ENCODE data around the gene ELMO1.

Gene ELMO1

DNA sequence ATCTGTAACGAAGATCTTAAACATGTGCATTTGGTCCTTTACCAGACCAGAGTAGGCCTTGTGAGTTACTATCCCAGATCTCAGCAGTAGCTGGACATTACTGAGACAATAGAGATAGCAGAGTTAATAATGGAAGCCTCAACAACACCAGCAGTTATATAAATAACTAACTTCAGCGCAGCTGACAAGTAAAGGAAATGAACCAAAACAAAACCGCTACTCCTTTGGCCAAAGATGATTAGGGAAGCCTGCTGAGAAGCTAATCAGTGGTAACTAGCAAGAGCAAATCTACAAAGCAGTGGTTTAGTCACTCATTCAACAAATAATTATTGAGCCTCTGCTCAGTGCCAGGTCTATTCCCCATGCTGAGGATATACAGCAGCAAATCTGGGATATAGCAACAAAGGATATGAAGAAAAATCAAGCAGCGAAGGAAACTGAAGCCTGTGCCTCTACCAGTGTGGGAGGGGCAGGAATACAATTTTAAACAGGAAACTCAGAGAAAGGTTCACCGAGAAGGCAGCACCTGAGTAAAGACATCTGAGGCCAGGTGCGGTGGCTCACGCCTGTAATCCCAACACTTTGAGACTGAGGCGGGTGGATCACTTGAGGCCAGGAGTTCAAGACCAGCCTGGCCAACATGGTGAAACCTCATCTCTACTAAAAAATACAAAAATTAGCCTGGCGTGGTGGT lies 103.6 kb downstream of the ELMO1 start:
- no peak for DNase-seq (ENCODE audit: low read depth)

DNA sequence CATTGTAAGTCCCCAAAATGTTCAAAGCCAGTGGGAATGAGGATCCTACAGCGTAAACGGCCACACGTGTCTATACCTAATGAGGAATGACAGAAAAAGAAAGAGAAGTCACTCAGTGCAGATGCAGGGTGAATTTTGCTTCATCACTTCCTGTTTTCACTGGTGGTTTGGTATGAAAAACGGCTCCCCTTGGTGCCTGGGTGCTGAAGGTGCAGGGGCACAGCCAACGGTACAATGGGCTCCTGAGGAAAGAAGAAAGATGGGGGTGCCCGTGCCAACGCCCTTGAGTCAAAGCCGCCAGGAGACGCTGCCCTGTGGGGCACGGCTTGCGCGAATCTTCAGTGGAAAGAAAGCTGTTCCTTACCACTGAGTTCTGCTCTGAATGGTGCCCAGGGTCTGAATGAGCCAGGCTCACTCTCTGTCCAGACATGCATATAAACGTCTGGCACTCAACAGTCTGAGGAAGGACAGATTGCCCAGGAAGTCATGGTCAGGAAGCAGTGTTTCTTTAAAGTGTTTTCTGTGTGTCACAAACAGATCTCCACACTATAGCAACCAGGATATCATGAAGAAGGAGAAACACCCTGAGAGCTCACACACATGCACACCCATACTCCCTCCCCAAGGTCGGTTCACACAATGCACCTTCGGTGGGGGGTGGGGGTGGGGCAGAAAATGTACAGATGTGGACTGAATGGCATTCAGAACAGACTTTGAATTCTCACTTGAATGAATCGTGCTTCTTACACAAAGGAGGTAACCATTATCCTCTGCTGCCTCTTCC lies 105.8 kb downstream of the ELMO1 start:
- DNase-seq (ENCODE audit: low read depth) = peak; percentile 25

DNA sequence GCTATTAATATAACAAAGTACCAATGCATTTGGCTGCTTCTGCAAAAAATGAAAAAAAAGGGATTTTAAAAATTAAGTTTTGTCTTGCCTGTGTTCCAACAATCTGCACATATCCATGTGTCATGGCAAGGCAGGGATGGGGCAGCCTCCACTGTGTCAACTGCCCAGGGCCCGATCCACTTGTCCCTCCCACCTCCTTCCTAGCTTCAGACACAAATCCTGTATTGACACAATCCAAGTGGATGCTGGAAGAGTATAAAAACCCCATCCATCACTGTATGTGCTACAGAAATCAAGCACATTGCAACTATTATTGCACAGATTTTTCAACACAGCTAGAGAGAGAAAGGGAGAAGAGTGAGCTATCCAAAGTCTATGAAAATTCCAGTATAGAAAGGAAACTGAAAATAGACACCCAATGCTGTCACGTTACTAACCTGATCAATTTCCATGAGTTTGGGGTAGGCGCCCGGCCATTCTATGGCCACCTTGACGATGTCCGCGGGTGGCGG lies 106.4 kb downstream of the ELMO1 start:
- DNase-seq (ENCODE audit: low read depth) = no peak

DNA sequence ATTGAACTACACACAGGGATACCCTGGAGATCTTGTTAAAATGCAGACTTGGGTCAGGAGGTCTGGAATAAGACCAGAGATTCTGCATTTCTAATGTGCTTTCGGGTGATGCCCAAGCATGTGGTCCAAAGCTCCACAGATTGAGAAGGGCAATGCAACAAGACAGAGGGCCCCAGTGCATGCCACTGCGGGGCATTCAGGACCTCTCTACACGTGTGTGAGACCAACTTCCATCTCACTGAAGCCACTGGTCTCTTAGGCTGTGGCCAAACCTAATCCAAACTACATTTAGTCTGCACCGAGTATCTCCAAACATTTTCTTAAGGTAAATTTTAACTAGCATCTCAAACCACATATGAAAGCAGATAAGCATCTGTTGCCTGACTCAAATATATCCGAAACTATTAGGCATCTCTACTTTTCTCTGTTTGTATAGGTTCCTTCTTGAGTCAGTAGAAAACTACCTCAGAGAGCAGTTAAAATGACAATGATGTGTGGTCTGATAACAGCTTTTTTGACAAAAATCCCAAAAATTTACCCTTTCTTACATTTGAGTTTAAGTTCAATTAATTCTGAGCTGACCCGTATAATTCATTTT lies 107.5 kb downstream of the ELMO1 start:
- DNase-seq (ENCODE audit: low read depth) = no peak

DNA sequence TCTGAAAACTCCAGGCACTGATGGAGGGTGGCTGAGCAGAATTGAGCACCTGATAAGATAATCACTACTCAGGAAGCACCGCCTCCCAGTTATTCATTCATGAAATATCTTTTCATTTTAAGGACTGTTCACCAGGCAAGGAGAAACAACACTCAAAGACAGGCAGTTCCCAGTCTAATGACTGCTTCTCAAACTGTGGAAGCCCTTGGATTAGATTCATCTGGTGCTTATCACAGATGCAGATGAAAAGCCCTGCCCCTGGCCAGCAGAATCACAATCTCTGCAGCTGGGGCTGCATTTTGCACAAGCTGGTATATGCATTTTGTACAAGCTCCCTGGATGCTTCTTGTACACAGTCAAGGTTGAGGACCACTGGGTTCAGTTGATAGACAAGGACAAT lies 109.7 kb downstream of the ELMO1 start:
- DNase-seq (ENCODE audit: low read depth) = no peak

DNA sequence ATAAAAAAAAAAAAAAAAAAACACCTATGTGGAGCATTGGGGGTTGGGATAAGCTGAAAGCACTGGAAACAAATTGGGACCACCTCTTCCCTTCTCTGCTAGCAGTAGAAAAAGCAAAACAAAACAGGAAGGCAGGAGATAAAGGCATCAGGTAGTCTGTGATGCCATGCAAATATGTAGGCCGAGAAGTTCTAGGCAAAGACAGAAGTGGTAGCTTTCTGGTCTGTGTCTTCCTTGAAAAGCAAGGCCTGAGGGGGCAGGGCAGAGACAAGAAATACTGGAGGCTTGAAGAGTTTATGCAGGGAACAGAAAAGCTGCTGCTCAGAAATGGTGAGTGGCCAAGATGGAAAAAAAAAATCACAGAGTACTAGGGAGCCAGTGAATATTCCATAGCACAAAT lies 111.1 kb downstream of the ELMO1 start:
- DNase-seq (ENCODE audit: low read depth) = no peak

DNA sequence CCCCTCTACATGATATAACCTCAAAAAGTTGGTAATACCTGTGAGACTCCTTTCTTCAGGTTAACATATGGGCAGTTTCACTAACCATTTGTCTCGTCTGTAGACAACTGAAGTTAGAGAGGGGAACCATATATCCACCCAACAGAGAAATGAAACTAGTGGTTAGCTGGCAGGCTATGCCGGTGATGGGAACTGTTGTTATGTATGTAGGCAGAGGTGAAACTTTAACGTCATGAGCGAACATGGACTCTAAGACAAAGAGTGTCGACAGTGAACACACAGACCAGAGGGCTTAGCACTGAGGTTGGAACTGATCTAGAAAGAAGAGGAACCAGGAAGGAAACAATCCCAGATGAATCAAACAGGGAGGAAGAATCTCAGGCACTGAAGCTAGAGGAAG lies 112.4 kb downstream of the ELMO1 start:
- no peak for DNase-seq (ENCODE audit: low read depth)

DNA sequence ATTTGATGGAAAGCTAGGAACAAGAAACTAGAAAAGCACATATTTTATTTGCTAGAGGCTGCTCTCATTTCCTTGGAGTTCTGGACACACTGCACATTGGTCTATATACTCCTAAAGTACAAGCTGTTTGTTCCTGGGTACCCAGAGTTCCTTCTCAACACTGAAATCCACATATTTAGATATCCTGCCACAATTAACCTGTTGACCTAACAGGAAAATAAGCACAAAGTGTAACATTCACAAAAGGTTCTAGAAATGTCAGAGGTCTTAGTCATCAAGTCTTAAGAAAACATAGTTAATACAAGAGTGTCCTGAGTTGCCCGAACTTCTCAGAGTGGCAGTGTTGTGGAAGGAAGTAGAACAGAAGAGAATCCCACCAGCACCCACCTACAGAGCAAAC lies 115.6 kb downstream of the ELMO1 start:
- DNase-seq (ENCODE audit: low read depth) = no peak

DNA sequence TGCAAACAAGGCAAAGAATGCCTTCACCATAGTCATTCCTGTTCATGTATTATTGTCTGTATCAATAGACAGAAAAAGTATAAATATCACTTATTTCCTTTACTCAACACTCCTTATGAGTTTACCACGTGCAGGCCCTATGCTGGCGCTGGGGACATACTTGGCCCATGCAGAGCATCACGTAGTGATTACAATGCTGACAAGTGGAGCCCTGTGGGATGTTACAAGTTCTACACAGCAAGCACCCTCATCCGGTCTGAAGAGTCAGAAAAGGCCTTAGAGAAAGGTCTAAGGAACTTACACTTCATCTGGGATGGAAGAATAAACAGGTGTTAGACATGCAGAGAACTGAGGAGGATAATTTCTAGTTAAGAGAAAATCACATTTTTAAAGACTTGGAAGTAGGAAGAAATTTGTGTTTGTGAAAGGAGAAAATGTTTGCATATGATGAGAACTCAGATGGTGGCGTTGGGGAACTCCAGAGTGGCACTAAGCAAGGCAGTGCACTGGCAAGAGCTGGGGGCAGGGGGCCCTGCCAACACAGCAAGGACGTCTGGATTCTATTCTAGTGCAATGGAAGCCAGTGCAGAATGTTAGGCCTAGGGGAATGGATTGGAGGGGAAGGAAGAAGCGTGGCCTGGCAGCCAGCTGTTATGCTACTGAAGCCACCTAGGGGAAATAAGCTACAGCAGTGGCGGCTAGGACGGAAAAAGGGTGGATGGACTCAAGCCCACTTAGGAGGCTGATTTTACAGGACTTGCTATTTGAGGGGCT lies 116.2 kb downstream of the ELMO1 start:
- DNase-seq (ENCODE audit: low read depth) = no peak

DNA sequence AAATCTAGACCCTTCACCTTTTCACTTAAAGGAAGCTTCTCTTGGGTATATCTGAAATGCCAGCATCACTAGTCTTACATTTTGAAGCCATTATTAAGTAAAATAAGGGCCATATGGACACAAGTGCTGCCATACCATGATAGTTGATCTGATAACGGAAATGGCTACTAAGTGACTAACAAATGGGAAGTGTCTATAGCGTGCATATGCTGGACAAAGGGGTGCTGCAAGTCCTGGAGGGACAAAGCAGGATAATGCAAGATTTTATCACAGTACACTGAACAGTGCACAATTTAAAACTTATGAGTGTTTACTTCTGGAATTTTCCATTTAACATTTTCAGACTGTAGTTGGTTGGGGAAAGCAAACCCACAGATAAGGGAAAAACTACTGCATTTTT lies 117.9 kb downstream of the ELMO1 start:
- DNase-seq (ENCODE audit: low read depth) = no peak

DNA sequence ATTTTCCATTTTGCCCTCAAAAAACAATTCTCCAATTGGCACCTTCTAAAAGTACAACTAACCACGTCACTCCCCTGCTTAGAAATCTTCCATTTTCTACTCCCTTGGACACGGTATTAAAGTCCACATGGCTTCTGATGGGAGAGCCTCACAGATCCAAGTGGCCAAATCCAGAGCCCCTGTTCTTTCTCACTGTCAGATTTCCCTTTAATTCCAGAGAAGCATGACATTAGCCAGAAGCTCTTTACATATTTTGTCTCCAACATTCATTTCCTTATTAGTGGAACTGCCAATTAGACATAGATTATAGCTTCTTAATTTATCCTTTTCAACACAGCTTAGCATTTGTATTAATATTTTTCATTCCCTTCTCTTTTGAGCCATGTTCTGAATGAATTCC lies 118.7 kb downstream of the ELMO1 start:
- no peak for DNase-seq (ENCODE audit: low read depth)

DNA sequence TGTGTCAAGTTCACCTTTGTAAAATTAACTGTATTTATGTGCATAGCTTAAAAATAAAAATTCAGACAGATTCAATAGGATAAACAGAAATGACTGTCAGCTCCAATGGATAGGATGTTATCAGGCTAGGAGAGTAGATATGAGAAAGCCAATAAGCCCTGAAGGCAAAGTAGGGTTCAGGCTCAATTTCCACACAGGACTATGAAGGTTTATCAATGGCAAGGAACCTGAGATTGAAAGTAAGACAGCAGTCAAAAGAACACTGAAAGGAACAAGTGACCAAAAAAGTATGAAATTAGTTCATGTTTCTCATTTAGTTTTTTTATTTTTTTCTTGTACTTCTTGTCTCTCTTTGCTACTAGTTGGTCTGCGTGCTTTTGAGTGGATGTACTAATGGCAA lies 121.4 kb downstream of the ELMO1 start:
- DNase-seq (ENCODE audit: low read depth) = no peak

DNA sequence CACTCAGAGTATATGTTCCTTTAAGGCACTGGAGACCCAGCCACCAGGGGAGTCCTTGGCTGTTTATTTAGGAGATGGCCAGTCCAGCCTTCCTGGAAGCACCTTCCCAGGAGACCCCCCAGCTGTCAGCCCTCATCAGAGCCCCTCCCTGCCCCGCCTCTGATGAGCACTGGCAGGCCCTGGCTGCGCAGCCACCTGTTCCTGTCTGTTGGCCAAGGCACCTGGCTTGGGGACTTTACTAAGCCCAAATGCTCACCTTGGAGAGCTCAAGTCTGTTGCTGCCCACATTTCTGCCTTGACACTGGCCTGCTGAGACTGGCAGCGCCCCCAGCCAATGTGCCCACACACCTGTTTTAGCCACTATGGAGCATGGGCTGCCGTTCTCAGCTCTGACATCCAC lies 124.7 kb downstream of the ELMO1 start:
- DNase-seq (ENCODE audit: low read depth) = no peak

DNA sequence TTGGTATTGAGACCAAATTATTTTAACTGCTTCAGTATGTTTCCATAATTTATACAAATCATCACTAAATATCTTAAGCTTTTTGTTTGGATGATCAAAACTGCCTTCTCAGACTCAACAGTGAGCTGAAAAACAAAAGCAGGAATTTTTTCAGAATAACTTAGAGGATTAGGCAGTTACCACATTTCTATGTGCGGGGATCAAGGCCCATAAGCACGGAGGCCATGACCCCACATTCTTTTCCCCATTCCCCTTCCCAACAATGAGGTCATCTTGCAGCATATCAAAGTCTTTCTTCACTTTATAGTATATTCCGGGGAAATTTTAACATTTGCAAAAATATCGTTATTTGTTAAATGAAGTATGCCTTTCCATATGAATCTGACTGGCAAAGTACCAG lies 125.8 kb downstream of the ELMO1 start:
- no peak for DNase-seq (ENCODE audit: low read depth)

DNA sequence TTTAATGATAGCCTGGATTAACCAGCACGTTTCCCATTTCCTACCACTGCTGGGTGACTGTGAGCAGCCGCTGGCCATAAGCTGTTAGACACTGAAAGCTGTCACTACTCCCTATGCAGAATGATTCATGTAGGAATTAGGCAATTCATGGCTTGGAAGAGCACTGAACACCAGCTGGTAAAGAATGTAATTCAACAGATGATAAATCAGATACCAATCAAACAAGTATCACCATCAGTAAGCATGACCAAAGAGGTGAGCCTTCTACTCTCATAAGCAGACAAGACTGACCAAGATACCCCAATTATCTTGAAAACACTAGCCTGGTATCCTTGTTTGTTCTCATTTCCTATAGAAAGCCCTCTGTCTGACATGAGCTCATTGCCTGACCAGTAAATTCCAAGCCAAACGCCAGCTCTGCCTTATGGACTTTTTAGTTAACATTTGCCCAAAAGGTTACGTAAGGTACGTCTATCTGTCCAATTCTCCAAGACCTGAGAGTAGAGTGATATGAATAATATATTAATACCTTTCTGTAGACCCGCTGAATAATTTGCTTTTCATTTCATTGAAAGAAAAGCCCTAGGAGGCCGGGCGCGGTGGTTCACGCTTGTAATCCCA lies 127.7 kb downstream of the ELMO1 start:
- DNase-seq (ENCODE audit: low read depth) = no peak

DNA sequence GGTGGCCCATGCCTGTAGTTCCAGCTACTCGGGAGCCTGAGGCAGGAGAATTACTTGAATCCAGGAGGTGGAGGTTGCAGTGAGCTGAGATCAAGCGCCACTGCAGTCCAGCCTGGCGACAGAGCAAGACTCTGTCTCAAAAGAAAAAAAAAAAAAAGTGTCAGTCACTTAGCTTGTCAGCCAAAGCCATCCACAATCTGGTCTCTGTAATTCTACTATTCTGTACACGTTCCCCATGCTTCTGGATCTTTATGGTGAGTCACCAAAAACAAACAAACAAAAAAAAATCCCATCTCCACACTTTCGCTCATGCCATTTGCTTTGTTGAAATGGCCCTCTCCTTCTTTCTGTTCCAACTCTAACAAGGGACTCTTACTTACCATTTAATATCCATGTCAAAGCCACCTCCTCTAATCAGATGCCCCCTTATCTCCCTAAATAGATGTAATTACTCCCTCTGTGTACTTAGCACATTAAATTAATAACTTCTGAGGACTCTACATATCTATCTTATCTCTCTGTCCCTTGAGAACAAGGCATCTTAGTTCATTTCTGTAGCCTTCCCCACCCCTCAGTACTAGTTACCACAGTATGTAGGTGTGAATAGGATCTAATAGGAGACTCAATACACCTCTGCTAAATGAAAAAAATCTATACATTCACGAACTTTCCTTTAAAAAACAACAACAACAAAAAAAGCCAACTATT lies 128.4 kb downstream of the ELMO1 start:
- DNase-seq (ENCODE audit: low read depth) = no peak

DNA sequence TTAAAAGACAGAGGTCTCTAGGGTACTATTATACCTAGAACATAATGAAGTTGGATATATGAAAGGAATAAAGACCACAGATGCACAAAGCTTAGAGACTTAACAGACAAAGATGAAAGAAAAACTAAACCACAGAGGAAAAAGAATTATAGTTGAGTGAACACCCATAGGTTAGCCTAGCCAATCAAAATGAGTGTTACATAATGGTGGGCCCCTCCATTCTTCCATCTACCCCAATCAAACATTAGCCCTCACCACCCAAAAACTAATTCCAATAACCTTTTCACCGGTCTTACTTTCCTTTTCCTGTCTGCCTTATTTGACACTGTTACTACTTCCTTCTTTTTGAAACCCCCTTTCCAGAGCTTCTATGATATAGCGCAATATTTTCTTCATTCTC lies 130.1 kb downstream of the ELMO1 start:
- DNase-seq (ENCODE audit: low read depth) = no peak

DNA sequence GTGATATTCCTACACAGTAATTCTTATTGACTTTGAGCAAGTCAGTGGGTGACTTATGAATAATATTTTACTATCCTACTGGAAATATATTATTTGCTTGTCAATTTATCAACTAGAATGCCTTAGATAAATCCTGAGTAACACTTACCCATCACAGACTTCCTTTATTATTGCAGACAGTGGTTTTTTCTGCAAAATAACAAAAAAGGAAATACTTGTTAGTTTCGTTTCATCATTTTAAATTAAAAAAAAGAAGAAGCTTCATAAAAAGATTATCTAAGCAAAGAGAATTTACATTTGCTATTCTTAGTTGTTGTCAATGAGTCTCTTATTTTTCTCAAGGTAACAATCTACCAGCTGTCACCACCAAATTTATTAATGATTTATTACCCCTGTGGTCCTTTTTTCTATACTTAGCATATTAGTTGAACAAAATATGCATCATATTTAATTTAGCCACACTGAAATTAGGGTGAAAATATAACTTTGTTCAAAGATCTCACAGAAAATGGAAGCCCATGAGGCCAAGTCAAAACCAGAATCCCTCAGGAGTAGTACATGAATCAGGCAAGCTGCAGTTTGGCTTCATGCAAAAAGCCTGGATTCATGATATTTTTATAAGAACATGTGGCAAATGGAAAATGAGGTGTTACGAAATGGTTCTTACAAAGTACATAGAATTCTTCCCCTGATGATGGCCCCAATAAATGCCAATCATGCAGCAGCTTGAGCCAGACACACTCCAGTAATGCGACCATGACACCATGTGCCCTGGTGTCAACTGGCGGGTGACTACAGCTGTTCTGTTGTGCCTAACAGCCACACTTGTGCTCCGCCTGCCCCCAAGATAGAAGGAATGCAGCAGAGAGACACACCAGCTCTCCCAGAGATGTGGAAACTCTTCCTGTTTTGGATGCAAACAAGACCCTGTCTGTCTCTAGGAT lies 132.6 kb downstream of the ELMO1 start:
- DNase-seq (ENCODE audit: low read depth) = no peak

DNA sequence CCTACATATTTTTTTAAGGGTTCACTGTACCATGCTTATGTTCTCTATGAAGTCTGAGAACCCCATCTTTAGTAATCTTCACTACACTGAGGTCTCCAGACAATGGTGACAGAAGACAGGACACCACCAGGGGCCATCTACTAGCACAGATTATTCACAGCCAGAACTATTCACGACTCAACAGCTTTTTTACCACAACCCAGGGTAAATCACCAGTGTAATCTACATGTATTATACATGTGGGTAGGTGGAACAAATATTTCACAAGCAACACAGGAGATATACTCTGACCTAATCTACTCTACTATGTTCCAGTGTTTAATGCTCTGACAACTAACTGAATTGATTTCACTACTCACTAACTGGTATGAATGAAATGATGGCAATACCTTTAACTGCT lies 136.1 kb downstream of the ELMO1 start:
- no peak for DNase-seq (ENCODE audit: low read depth)

DNA sequence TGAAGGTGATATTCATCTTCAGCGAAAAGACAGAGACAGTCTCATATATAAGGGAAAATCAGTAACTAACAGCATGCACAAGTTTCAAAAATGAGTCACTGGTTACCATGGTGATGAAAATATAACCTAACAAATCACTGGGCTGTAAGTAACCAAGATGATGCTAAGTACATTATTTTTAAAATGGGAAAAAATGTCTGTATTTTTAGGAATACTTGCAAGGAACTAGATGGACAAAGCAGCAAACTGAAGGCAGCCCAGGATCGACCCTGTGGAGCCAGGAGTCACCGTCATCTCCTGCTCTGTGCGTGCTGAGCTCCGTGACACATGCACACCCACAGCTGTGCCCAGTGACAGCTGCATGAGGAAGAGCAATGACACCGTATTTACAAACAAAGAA lies 137.3 kb downstream of the ELMO1 start:
- DNase-seq (ENCODE audit: low read depth) = no peak
